Testis (tissue), 3 donors: Measurements from ENCODE around the gene SET. TPM values are rescaled to one million over a fixed set of nuclear protein-coding genes. Genes with fewer than 3 reads are reported as not detected.

Experiments
- DNase-seq: peaks from one replicate; pipeline ENCODE4 v3.0.0-alpha.2; 2019
- H3K27ac ChIP-seq, 2 donors: fragments of 200-600 bp; sonication (generic); one replicate each; pipeline ENCODE4 v1.5.1; 2019
- H3K27me3 ChIP-seq: fragments of 200-600 bp; sonication (generic); one replicate; pipeline ENCODE4 v1.5.1; 2019
- H3K36me3 ChIP-seq: fragments of 200-600 bp; sonication (generic); one replicate; pipeline ENCODE4 v1.5.1; 2017; ENCODE audit warnings: low read depth; ENCODE audit errors: missing control alignments
- H3K4me1 ChIP-seq: fragments of 200-600 bp; sonication (generic); one replicate; pipeline ENCODE4 v1.5.1; 2019
- H3K4me3 ChIP-seq, 2 donors: fragments of 200-600 bp; sonication (generic); one replicate each; pipeline ENCODE4 v1.5.1; 2017 to 2019
- H3K9me3 ChIP-seq: fragments of 200-600 bp; sonication (generic); one replicate; pipeline ENCODE4 v1.5.1; 2017
- CTCF ChIP-seq, 3 experiments: fragments of 450-650 bp in 2 of 3; fragments of 200-600 bp in 1 of 3; sonication (generic) in 1 of 3; IDR thresholded peaks; one replicate each; pipeline ENCODE4 v1.5.1; 2016 to 2019; ENCODE audit warnings: antibody characterized with exemption in 3 of 3, mild to moderate bottlenecking in 2 of 3, moderate library complexity in 1 of 3
- POLR2A ChIP-seq: fragments of 450-650 bp; IDR thresholded peaks from one replicate; pipeline ENCODE4 v1.6.1; 2017; ENCODE audit warnings: antibody characterized with exemption, mild to moderate bottlenecking, moderate library complexity
- WGBS, 2 donors: methylation state at CpG; one replicate each; pipeline ENCODE4 v1.1.5; 2018; 5-methylcytosine and 5-hydroxymethylcytosine counted together
- intact Hi-C: fragments of 100-400 bp; cut with DNase I; formaldehyde crosslinking; loops from one replicate; pipeline ENCODE4 v1.15.1; 2023; ENCODE audit warnings: low total_unique reads
- polyA plus RNA-seq: library from polyadenylated mRNA; stranded (reverse); fragments of 350-450 nt; fragmentation: Illumina TruSeq; extraction: RNeasy Lipid Tissue Mini Kit (QIAGEN cat#74804); gene quantifications from one replicate; pipeline ENCODE4 v1.2.3, GENCODE V29; 2014; ENCODE audit warnings: low read depth, low replicate concordance; ENCODE audit not compliant: insufficient read depth
- small RNA-seq, 2 donors: library from RNA; depleted of rRNA; stranded (forward); fragments of <200 nt; gene quantifications; one replicate each; pipeline ENCODE3, GENCODE V24; 2016
- total RNA-seq, 2 donors: library from RNA; depleted of rRNA; stranded (reverse); fragments of >200 nt; gene quantifications; one replicate each; pipeline ENCODE4 v1.2.3, GENCODE V29; 2016

The SET gene
- total and polyA plus RNA-seq, 3 donors from 2014 or later = 113 to 159 (median 142) TPM

GRCh38 chr9:128743421-128743820 lies 54.4 kb downstream of the SET start:
- Histone ChIP-seq H3K36me3 (no peaks in the 10 kb centered on the region), H3K9me3 (no peaks in the 10 kb centered on the region), H3K4me3 (no peak overlapping the region), H3K4me1 (peaks cover 4% of the 10 kb centered on the region), H3K27ac (no peak overlapping the region), H3K27me3 (no peaks in the 10 kb centered on the region)
- WGBS, 2 donors = 88 to 100% methylated on average over 1 of the region's 1 CpG
- no peak for DNase-seq
- TF ChIP-seq CTCF (IDR thresholded peaks at IDR 0.05) = no peak
- no peak for TF ChIP-seq POLR2A
- intact Hi-C loops = no loop called here

Small RNA genes within 50 kb of the gene (small RNA-seq; reads per million reads assigned to genes)
- 0 reads per million in 2 donors for gene RF00017
- gene RN7SL560P = 0 to 0.19 reads per million in 2 donors

Other genes with a start within 250 kb of the SET start
- gene ODF2, start 233.2 kb upstream of the SET start, total RNA-seq = 100 to 1,000 TPM; 189 to 421 TPM
- 634 TPM for gene ODF2, start 233.2 kb upstream of the SET start, polyA plus RNA-seq
- 10 to 100 TPM; 44.7 to 59.7 TPM for gene GLE1, start 184.5 kb upstream of the SET start, total RNA-seq
- 82.3 TPM for gene GLE1, start 184.5 kb upstream of the SET start, polyA plus RNA-seq
- 100 to 1,000 TPM; 653 to 665 TPM for gene SPTAN1, start 136.6 kb upstream of the SET start, total RNA-seq
- 299 TPM for gene SPTAN1, start 136.6 kb upstream of the SET start, polyA plus RNA-seq
- 10 to 100 TPM; 78.4 to 96.7 TPM for gene DYNC2I2, start 32.4 kb upstream of the SET start, total RNA-seq
- 102 TPM for gene DYNC2I2, start 32.4 kb upstream of the SET start, polyA plus RNA-seq
- 1 to 10 TPM; 3.6 to 7.2 TPM for gene PKN3, start 13.3 kb downstream of the SET start, total RNA-seq
- gene PKN3, start 13.3 kb downstream of the SET start, polyA plus RNA-seq = 4.2 TPM
- gene ZDHHC12, start 34.9 kb downstream of the SET start, total RNA-seq = 10 to 100 TPM; 36.4 to 57.5 TPM
- 39.3 TPM for gene ZDHHC12, start 34.9 kb downstream of the SET start, polyA plus RNA-seq
- gene ZER1, start 82.7 kb downstream of the SET start, total RNA-seq = 100 to 1,000 TPM in 1 of 2 donors, 10 to 100 TPM in 1; 96.8 to 112 TPM
- 118 TPM for gene ZER1, start 82.7 kb downstream of the SET start, polyA plus RNA-seq
- 10 to 100 TPM; 14.3 to 15.7 TPM for gene TBC1D13, start 98.0 kb downstream of the SET start, total RNA-seq
- gene TBC1D13, start 98.0 kb downstream of the SET start, polyA plus RNA-seq = 15.5 TPM
- 10 to 100 TPM; 28.9 to 30.4 TPM for gene ENDOG, start 129.3 kb downstream of the SET start, total RNA-seq
- 33.9 TPM for gene ENDOG, start 129.3 kb downstream of the SET start, polyA plus RNA-seq
- gene SPOUT1, start 140.6 kb downstream of the SET start, total RNA-seq = 10 to 100 TPM; 34.0 to 43.2 TPM
- 14.4 TPM for gene SPOUT1, start 140.6 kb downstream of the SET start, polyA plus RNA-seq
- 10 to 100 TPM; 14.0 to 18.0 TPM for gene KYAT1, start 192.7 kb downstream of the SET start, total RNA-seq
- 11.6 TPM for gene KYAT1, start 192.7 kb downstream of the SET start, polyA plus RNA-seq
- gene LRRC8A, start 192.9 kb downstream of the SET start, total RNA-seq = 10 to 100 TPM; 54.3 to 61.3 TPM
- gene LRRC8A, start 192.9 kb downstream of the SET start, polyA plus RNA-seq = 30.9 TPM
- gene PHYHD1, start 231.8 kb downstream of the SET start, total RNA-seq = 10 to 100 TPM; 10.9 to 18.5 TPM
- 15.1 TPM for gene PHYHD1, start 231.8 kb downstream of the SET start, polyA plus RNA-seq